Coronary artery (tissue), 2 donors: ENCODE data around the gene EVX2.
A peak's percentile ranks its signal among the peaks of the same experiment; 100 is the strongest.

Source experiments
- DNase-seq: peaks from one replicate; pipeline ENCODE4 v3.0.0-alpha.2; 2017; ENCODE audit warnings: low spot score
- H3K27ac ChIP-seq, 2 donors: fragments of 200-600 bp; sonication (generic); one replicate each; pipeline ENCODE4 v1.5.1; 2016 to 2019
- H3K4me3 ChIP-seq: fragments of 200-600 bp; sonication (generic); 2 replicates; pipeline ENCODE4 v1.5.1; 2016; ENCODE audit warnings: mild to moderate bottlenecking, moderate library complexity
- CTCF ChIP-seq: fragments of 200-600 bp; sonication (generic); IDR thresholded peaks from one replicate; pipeline ENCODE4 v1.5.1; 2019; ENCODE audit warnings: antibody characterized with exemption

Gene EVX2

GRCh38 chr2:176092270-176093144 is 8.7 kb upstream of the EVX2 start, which contains the start of gene HOXD13:
Gene HOXD13 (plus strand): TSS chr2:176092721. CDS start chr2:176092891, 170 bp downstream.
- Histone ChIP-seq H3K27ac (no peak within 1 kb of the TSS), H3K4me3 (peak within 1 kb of the TSS; percentile 65)
- no peak for TF ChIP-seq CTCF
- DNase-seq: no peak

DNA sequence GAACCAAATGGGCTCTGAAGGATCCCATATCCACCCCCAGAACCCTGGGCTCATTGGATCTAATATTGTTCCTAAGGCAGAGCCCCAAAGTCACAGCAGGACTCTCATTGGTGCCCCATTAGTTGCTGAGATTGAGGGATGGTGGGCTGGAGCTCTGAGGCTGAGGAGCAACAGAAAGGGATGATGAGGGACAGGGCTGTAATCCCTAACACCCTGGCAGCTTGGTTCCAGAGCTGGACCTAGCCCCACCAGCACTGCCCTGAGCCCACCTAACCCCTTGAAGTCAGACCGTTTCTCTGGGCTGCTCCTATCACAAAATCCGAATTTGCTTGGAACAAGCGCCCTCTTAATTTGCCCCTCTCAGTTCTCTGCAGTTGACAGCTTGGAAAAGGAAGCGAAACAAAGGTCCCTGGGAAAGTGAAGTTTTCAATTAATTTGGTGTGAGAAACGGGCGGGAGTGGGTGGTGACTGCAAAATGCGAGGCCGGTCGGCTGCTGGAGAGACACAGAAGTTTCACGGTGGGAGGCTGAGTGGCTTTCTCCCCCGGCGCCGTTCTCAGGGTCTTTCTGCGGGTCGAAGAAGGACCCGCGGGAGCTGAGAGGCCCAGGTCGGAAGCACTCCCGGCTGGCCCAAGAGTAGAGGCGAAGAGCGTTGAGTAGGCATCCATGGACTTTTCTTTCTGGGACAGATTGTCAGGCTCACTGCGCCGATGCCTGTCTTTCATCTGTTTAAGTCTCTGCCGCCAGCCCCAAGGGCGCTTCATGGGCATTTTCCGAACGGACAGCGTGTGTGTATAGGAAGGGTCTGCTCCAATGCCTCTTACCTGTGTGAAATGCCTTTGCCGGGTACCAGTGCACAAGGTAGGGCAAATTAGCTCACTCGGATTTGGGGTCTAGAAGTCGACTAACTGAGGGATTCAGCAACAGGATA is 7.8 kb upstream of the EVX2 start:
- Histone ChIP-seq H3K27ac (no peak overlapping the region), H3K4me3 (peak overlapping the region; percentile 65)
- no peak for DNase-seq
- TF ChIP-seq CTCF: no peak

GRCh38 chr2:176090862-176091261 is 7.1 kb upstream of the EVX2 start:
- TF ChIP-seq CTCF: no peak
- H3K27ac ChIP-seq: no peak overlapping the region
- H3K4me3 ChIP-seq: no peak overlapping the region
- no peak for DNase-seq

- no peak overlapping the region for H3K4me3 ChIP-seq
- TF ChIP-seq CTCF: no peak
- no peak overlapping the region for H3K27ac ChIP-seq
- DNase-seq: no peak
These were observed 6.2 kb upstream of the EVX2 start for GRCh38 chr2:176089843-176090395.

- TF ChIP-seq CTCF: no peak
- no peak overlapping the region for H3K27ac ChIP-seq
- peak; percentile 7 for DNase-seq
- no peak overlapping the region for H3K4me3 ChIP-seq
These were observed 5.4 kb upstream of the EVX2 start for GRCh38 chr2:176088937-176089842.
